Measurements from ENCODE around the gene HTR3A.
"Not testable (repeated sequence)": the region's sequence is repeated elsewhere in the genome, so short reads cannot be mapped to it uniquely, and the experiment has no call there.

HTR3A gene
- long read RNA-seq, donor 1: 0 reads
- long read RNA-seq, donor 2: 0 reads
- long read RNA-seq, donor 3: 0 reads
- long read RNA-seq, donor 4: 0 reads
- long read RNA-seq, donor 5: 0 reads
- long read RNA-seq, donor 6: 0 reads
- long read RNA-seq, donor 7: 0 reads
- long read RNA-seq, donor 8: 0 reads

DNA sequence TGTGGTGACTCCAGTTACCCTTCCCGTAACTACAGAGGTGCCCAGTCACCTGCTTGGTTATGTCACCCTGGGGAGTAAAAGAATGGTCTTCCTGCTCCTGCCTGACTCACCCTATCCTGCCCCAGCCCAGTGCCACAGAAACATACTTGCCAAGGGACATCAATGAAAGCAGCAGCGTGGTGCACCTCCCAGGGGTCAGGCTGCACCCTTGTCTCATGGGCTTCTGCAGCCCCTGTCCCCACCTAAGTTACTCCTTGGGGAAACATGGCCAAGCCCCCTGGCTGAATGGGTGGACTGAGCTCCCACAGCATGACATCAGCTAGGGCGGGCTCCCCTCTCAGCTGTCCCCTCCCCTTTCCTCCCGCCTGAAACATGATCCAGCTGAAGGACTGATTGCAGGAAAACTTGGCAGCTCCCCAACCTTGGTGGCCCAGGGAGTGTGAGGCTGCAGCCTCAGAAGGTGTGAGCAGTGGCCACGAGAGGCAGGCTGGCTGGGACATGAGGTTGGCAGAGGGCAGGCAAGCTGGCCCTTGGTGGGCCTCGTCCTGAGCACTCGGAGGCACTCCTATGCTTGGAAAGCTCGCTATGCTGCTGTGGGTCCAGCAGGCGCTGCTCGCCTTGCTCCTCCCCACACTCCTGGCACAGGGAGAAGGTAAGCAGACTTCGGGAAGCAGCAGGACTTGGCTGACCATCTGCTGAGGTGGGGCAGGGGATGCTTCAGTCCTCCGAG, at the start of gene HTR3A:
Gene HTR3A (plus strand): TSS at position 368 of the 730 bp plus-strand sequence. CDS start 218 bp downstream, at position 586.
- DNase-seq: peak; percentile 65

DNA sequence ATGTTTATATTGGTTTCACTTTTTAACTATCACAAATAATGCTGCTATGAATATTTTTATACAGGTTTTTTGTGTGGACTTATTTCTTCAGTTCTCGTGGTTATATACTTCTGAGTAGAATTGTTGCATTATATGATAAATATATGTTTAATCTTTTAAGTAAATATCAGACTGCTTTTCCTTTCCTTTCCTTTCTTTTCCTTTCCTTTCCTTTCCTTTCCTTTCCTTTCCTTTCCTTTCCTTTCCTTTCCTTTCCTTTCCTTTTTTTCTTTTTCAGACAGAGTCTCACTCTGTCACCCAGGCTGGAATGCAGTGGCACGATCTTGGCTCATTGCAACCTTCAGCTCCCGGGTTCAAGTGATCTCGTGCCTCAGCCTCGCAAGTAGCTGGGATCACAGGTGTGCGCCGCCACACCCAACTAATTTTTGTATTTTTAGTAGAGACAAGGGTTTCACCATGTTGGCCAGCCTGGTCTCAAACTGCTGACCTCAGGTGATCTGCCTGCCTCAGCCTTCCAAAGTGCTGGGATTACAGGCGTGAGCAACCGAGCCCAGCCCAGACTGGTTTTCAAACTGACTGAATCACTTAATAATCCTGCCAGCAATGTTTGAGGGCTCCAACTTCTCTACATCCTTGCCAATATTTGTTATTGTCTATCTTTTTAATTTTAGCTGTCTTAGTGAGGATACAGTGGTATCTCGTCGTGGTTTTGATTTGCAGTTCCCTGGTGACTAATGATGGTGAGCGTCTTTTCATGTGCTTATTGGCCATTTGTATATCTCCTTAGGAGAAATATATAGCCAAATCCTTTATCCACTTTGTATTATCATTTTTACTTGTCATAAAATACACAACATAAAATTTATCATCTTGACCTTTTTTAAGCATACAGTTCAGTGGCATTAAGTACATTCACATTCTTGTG, 48.4 kb upstream of the HTR3A start:
- DNase-seq: no peak

DNA sequence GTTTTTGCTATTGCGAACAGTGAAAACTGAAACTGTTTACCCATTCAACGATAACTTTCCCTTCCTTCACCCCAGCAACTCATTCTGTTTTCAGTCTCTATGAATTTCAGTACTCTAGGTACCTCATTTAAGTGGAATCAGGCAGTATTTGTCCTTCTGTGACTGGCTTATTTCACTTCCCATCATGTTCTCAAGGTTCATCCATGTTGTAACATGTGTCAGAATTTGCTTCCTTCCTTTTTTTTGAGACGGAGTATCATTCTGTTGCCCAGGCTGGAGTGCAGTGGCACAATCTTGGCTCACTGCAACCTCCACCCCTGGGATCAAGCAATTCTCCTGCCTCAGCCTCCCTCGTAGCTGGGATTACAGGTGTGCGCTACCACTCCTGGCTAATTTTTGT, 46.6 kb upstream of the HTR3A start:
- no peak for DNase-seq

DNA sequence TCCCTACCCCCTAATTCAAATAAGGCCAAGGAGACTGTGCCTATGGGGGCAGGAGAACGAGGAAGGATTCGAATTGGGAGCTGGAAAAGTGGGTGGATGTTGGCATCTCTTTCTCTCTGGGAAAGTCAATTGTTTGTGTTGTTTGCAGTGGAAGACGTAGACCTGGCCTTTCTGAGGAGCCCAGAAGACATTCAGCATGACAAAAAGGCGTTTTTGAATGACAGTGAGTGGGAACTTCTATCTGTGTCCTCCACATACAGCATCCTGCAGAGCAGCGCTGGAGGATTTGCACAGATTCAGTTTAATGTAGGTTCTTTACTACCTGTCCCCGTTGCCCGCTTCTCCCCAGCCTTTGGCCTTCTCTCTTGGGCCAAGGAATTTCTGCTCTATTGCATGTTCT, 42.1 kb upstream of the HTR3A start:
- DNase-seq: no peak

DNA sequence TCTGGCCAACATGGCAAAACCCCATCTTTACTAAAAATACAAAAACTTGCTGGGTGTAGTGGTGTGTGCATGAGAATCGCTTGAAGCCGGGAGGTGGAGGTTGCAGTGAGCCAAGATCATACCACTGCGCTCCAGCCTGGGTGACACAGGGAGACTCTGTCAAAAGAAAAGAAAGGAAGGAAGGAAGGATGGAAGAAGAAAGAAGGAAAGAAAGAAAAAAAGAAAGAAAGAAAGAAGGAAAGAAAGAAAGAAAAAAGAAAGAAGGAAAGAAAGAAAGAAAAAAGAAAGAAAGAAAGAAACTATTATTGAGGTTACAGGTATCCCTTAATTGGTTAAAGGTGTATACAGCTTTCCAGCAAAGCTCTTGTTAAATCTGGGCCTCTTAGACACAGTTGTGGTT, 40.7 kb upstream of the HTR3A start:
- DNase-seq: not testable (repeated sequence)

DNA sequence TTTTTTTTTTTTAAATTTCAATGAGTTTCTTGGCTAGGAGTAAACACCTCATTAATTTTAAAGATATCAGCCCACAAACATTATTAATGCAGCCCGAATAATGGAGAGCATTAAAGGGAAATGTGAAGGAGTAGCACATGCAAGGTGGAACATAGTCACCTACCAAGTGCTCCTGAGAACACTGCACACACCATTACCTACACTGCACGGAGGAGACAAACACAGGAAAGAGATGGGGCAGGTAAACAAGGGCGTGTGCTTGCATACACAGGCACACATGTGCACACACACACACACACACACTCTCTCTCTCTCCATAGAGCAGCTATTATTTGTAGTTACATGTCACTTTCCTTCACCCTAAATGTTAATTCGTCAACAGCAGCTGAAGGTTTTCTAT, 40.1 kb upstream of the HTR3A start:
- no peak for DNase-seq

DNA sequence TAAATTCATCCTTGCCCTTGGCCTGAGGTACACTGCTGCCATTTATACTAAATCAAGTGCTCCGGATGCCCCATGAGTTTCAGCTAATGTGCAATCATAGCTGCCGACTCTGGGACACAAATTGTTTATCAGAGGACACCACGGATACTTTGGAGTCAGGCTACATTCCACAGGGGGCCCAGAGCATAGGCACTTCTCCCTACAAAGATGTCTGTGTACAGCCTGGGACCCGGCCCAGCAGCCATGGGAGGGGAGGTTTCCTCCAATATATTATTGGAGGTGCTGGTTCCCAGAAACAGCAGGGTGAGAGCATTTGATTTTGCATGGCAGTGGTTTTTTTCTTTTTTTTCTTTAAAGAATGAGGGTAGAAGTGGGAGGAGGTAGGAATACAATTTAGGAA, 39.0 kb upstream of the HTR3A start:
- DNase-seq: no peak

DNA sequence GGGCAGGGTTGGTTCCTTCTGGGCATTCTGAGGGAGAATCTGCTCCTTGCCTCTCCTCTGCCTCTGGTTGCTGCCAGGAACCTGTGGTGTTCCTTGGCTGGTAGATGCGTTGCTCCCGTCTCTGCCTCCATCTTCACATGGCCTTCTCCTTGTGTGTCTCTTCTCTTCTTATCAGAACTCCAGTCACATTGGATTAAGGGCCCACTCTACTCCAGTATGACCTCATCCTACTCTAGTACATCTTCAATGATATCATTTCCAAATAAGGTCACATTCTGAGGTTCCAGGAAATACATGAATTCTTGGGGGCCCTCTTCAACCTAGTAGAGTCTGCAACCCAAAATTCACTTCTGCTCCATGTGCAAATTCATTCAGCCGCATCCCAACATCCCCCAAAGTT, 37.0 kb upstream of the HTR3A start:
- DNase-seq: no peak

DNA sequence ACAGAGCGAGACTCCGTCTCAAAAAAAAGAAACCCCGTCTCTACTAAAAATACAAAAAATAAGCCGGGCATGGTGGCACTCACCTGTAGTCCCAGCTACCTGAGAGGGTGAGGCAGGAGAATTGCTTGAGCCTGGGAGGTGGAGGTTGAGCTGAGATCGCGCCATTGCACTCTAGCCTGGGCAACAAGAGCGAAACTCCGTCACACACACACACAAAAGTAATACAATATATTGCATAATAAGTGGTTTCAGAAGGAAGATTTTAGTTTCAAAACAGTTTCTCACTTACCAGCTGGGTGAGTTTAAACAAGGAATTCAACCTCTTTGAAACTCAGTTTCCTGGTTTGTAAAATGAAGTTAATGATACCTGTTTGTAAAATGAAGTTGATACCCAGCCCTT, 32.7 kb upstream of the HTR3A start:
- DNase-seq: no peak

DNA sequence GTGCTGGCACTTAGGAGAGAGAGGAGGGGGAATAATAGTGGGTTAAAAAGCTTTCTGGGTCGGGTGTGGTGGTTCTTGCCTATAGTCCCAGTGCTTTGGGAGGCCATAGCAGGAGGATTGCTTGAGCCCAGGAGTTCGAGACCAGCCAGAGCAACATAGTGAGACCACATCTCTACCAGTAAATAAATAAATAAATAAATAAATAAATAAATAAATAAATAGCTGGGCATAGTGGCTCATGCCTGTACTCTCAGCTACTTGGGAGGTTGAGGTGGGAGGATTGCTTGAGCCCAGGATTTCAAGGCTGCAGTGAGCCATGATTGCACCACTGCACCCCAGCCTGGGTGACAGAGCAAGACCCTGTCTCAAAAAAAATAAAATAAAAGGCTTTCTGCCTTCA, 28.7 kb upstream of the HTR3A start:
- not testable (repeated sequence) for DNase-seq

DNA sequence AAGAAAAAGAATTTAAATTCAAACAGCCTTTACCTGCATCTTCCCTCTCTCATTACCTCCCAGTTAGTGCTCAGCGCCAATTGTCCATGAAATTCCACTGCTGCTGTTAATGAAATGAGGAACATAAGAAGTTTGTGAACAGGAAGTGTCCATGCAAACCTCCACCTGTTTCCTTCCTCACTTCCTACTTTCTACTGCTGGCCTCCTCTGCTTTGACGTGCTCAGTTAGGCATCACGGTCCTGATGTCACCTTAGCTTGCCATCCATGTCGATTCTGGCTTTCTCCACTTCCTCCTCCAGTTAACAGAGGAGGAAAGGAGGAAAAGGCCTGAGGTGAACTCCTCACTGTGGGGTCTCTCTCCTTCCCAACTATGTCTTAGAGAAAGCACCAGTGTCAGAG, 26.9 kb upstream of the HTR3A start:
- DNase-seq: no peak

DNA sequence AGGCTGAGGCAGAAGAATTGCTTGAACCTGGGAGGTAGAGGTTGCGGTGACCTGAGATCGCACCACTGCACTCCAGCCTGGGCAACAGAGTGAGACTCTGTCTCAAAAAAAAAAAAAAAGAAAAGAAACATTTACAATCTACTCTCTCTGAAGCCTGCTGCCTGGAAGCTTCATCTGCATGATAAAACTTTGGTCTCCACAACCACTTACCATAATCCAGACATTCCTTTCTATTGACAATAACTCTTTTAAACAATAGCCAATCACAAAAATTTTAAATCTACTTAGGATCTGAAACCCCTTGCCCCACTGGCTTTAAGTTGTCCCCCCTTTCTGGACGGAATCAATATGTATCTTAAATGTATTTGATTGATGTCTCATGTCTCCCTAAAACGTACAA, 25.0 kb upstream of the HTR3A start:
- DNase-seq: no peak

DNA sequence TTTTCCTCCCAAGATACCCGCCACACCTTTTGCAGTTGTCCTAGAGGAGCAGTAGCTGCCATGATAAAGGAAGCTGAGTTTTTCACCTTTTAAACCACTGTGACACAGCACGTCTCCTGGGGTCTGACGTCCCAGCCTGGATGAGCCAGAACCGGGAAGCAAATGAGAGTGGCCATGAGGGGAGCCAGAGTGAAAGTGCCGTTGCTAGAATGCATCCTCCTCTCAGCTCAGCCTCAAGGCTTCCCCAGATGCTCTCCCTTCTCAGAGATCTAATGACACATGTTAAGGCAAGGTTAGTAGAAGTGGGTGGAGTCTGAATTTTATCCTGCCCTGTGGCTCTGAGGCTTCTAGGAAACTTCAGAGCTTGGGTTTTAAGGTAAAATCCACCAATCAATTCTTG, 23.4 kb upstream of the HTR3A start:
- DNase-seq: no peak

DNA sequence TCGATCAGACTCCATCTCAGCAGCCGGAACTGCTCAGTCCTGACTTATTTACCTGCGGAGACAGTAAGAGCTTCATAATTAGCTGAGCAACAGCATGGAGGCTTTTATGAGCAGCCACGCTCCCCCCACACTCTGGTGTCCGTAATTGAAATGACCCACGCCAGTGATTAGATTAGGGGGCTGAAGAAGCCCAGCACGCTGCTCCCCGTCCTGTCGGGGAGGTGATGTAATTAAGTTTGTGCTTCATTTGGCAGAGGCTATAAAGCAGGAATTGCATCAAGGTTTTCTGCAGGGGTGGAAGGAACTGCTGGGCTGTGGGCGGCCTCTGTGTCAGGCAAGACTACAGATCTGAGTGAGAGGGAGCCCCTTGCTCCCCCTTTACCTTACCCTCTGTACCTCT, 22.8 kb upstream of the HTR3A start:
- DNase-seq: peak; percentile 34

DNA sequence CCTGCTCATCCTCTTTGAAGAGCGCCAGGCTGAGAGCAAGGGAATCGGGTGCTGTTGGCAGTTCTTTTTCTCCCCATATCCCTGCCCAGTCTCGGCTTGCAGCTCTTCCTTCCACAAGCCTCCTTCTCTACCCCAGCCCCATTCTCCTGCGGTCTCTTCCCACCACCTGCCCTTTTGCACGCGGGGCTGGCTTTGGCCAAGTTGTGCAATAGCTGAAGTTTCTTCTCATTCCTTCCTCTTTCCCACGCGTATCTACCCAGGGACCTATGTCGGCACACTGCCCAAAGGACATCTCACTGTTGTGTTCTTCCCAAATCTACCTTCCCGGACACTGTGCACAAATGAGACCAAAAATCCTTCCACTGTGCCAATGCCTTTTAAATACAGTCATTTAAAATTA, 22.3 kb upstream of the HTR3A start:
- DNase-seq: peak; percentile 18

DNA sequence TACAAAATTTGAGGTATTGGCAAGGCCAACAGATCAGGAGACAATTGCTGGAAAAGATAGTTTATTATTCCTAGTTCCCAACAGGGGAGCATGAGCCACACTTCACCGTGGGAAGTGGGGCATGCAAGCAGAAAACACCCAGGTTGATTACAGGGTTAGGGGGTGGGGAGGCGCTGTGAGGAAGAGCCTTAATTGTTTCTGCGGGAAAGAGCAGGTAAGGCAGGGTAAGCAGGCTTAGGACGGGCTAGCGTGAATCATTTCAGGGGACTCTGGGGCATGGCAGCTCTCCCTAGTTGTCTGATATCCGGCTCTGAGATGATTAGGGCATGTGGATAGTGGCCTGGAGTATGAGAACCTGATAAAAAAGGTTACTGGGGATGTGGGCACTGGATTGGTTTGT, 20.7 kb upstream of the HTR3A start:
- DNase-seq: no peak

DNA sequence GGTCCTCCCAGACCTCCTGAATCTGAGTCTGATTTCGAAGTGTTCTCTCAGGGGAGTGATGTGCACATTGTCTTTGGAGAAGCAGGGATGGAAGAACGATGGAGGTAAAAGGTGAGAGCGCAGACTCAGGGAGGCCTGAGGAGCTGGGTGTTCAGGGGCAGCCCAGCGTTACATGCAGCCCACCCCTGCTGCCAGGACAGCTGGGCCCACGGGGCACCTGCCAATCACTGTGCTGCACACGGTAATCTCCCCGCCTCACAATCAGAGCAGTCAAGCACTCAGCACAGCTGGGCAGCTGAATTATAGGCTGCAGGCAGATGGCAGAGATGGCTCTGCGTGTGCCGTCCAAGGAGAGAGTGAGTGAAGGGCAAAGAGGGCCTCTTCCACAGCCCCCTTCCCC, 17.9 kb upstream of the HTR3A start:
- DNase-seq: no peak

DNA sequence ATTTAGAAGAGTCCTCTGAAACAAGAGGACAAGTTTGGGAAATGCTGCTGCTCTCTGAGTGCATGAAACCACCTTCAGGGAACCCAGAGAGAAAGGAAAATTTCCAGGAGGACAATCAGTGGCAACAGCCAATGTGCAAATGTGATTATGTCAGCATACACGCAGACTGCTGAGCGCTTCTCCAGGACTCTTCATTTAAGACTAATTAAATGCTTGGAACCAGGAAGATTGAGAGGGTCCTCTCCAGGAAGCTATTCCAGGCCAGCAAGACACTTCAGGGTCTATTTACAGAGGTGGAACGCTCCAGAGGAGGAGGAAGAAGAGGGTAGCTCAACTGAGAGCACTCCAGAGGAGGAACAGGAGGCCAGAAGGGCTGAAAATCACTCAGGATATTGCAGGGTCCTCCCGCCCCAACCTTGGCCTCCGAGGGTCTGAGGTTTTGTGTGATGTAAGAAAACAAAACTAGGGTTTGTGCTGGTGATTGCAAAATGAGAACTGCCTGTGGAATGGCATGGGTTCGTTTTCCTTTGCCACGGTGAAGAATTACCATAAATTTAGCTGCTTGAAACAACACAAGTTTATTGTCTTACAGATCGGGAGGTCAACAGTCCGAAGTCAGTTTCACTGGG, 14.1 kb upstream of the HTR3A start:
- no peak for DNase-seq

DNA sequence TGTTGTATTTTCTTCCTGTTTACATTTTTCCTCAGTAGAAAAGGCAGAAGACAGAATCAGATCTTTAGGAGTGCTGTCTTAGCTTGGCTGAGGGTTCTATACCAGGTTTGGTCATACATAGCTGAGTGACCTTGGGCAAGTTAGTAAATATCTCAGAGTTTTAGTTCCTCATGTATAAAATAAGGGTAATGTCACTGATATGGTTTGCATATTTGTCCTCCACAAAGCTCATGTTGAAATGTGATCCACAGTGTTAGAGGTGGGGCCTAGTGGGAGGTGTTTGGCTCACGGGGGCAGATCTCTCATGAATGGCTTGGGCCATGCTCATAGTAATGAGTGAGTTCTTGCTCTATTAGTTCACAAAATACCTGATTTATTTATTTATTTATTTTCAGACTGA, 7.5 kb upstream of the HTR3A start:
- no peak for DNase-seq

DNA sequence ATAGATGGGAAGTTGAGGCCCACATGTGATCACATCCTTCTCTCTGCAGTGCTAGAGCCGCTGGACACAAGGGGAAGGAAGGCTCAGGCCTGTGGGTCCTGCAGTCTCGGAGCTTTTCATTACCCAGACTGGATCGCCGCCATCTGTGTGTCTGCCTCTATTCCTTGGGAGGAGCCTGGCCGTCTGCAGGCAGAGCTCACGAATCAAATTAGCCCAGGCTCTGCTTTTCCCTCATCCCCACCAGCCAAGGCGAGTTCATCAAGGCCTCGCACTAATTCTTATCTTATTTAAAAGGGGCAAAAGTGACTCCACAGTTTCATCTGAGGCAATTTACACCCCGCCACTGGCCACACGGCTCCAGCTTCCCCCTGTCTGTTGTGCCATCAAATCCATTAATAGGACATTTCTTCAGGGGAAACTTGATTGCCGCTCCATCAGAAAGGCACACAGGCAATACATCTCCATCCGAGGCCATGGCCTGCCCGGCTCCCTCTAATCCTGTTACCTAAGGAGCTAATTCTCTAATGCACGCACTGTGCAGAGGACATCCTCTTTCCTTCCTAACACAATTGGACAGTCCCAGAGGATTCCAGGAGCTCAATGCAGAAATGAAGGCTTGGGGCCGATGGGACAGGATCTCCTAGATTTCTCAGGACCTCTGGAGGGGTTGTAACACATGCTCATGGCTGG, 3.3 kb upstream of the HTR3A start:
- no peak for DNase-seq

DNA sequence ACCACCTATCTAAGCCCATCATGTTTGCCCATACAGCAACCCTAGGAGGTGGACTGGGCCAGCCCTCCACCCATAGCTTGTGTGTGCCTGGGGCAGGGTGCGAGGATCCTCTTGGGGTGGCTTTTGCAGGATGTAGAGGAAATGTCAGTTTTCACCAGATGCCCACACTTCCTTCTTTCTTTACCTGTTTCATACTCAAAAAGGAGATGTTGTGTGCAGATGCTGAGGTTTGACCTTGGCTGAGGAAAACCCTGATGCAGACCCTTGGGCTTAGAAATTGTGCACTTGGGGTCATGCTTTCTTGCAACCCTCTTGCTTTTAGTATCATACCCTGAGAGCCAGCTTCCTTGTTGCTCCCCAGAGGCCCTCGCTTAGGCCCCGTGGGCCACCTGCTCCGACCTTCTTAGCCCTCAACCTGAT, 2.2 kb downstream of the HTR3A start:
- no peak for DNase-seq

DNA sequence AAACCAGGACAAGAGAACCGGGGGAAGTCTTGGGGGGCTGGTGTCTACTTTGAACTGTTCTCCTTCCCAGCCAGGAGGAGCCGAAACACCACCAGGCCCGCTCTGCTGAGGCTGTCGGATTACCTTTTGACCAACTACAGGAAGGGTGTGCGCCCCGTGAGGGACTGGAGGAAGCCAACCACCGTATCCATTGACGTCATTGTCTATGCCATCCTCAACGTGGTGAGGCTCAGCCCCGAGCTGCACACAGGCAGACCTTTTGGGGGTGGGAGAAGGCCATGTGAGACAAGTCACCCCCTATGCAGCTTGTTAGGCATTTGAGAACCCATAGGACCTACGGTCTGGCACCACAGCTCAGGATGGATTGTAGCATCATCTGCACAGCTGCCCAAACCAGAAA, 2.8 kb downstream of the HTR3A start:
- no peak for DNase-seq

All from right kidney (tissue), 9 donors.